ENCODE results near the gene EFCC1. TPM values are rescaled to one million over a fixed set of nuclear protein-coding genes. Genes with fewer than 3 reads are reported as not detected.

Gene EFCC1
- polyA plus RNA-seq, 2 of the 4 experiments (the other 2 are of a cell fraction): 0.04 TPM; not detected in 1

DNA sequence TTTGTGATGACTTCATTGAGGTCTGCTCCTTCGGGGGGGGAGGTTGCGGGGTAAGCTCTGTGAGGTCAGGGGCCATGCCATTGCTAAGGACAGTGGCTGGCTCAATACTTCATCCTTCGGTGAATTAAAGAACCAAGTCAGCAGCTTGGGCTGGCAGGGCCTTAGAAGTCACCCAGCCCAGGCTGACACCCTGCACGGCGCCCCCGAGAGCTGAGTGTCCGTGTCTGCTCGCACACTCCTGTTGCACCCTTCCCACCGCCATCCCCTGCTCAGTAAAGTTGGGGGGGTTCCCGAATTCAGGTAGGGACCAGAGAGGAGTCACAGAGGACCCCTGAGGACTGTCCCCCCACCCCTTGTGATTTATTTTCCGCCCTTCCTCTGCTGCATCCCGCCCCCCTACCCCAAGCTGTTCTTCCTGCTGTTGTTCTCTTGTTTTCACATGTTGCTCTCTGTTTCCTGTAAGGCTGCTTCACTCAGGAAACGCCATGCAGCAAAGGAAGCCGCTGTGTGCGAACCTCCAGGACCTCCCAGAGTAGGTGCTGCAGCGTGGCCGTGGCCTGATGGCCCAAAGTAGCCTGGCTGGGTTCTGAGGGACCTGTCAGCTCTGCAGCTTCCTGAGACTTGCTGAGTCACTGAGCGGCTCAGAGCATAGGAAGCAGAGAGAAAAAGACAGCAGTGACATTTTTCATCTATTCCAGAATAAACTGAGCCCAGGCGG, 14.4 kb downstream of the EFCC1 start:
- H3K4me2 ChIP-seq: 0 out of 3 replicates have a peak overlapping the region, but pooled peaks have one; percentile 14
- WGBS (ENCODE audit: missing lambda C conversion rate): 83% methylated on average over 17 of the region's 19 CpGs
- POLR2A ChIA-PET: no interaction called here
- H3K4me3 ChIP-seq: no peak overlapping the region
- peaks cover 10% of the 10 kb centered on the region for H3K4me1 ChIP-seq
- DNase-seq (ENCODE audit: low read depth in 1 of 2, low spot score in 1 of 2) (no peak), ATAC-seq (no peak), FAIRE-seq (no peak)
- H3K27ac ChIP-seq: peak overlapping the region; percentile 56 to 75
- H3K9me3 ChIP-seq: no peaks in the 10 kb centered on the region
- CTCF ChIA-PET: interaction anchor here (0.7 to 2.8 kb wide), 7 partner anchors 9 to 45 kb away, joined by 3 to 18 read pairs (median 7); no protein-coding TSS in a partner anchor
- TF ChIP-seq, protein P1, sequence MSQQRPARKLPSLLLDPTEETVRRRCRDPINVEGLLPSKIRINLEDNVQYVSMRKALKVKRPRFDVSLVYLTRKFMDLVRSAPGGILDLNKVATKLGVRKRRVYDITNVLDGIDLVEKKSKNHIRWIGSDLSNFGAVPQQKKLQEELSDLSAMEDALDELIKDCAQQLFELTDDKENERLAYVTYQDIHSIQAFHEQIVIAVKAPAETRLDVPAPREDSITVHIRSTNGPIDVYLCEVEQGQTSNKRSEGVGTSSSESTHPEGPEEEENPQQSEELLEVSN (IDR thresholded peaks at IDR 0.05; ENCODE audit: borderline replicate concordance, low read depth): no peak
- TF ChIP-seq ZSCAN20 (CRISPR knock-in tag; IDR thresholded peaks at IDR 0.05) (no peak), ZNF302 (CRISPR knock-in tag; IDR thresholded peaks at IDR 0.05) (no peak)
- TF ChIP-seq, protein P2, sequence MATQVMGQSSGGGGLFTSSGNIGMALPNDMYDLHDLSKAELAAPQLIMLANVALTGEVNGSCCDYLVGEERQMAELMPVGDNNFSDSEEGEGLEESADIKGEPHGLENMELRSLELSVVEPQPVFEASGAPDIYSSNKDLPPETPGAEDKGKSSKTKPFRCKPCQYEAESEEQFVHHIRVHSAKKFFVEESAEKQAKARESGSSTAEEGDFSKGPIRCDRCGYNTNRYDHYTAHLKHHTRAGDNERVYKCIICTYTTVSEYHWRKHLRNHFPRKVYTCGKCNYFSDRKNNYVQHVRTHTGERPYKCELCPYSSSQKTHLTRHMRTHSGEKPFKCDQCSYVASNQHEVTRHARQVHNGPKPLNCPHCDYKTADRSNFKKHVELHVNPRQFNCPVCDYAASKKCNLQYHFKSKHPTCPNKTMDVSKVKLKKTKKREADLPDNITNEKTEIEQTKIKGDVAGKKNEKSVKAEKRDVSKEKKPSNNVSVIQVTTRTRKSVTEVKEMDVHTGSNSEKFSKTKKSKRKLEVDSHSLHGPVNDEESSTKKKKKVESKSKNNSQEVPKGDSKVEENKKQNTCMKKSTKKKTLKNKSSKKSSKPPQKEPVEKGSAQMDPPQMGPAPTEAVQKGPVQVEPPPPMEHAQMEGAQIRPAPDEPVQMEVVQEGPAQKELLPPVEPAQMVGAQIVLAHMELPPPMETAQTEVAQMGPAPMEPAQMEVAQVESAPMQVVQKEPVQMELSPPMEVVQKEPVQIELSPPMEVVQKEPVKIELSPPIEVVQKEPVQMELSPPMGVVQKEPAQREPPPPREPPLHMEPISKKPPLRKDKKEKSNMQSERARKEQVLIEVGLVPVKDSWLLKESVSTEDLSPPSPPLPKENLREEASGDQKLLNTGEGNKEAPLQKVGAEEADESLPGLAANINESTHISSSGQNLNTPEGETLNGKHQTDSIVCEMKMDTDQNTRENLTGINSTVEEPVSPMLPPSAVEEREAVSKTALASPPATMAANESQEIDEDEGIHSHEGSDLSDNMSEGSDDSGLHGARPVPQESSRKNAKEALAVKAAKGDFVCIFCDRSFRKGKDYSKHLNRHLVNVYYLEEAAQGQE (IDR thresholded peaks at IDR 0.05): no peak

DNA sequence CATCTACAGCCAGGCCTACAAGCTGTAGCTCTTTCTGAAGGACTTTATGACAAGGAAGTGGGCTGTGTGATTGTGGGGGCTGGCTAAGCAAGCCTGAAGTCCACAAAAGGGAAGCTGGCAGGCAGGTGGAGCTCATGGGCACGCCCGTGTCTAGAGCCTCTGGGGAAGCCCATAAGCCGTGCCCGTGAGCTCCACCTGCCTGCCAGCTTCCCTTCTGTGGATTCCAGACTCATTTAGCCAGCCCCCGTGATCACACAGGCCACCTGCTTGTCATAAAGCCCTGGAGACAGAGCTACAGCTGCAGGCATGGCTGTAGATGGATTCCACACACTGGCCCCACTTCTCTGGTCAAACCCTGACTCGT, 15.2 kb downstream of the EFCC1 start:
- Histone ChIP-seq H3K27ac (peak overlapping the region; percentile 56 to 75), H3K9me3 (no peaks in the 10 kb centered on the region), H3K4me2 (no peak overlapping the region), H3K4me1 (peaks cover 16% of the 10 kb centered on the region), H3K4me3 (no peak overlapping the region)
- DNase-seq (ENCODE audit: low read depth in 1 of 2, low spot score in 1 of 2): no peak
- TF ChIP-seq HEYL (CRISPR knock-in tag; IDR thresholded peaks at IDR 0.05) (no peak), NFE2L2 (conservative IDR thresholded peaks at IDR 0.05; ENCODE audit: low read length) (no peak)
- ChIA-PET CTCF (interaction anchor here (1.0 to 2.8 kb wide), 5 partner anchors 9 to 46 kb away, joined by 3 to 18 read pairs (median 8); no protein-coding TSS in a partner anchor), POLR2A (no interaction called here)
- peak in 1 of 2 experiments; percentile 48; a peak in 2 of 6 replicates for ATAC-seq
- WGBS (ENCODE audit: missing lambda C conversion rate): 91% methylated on average over 1 of the region's 6 CpGs
- no peak for FAIRE-seq

DNA sequence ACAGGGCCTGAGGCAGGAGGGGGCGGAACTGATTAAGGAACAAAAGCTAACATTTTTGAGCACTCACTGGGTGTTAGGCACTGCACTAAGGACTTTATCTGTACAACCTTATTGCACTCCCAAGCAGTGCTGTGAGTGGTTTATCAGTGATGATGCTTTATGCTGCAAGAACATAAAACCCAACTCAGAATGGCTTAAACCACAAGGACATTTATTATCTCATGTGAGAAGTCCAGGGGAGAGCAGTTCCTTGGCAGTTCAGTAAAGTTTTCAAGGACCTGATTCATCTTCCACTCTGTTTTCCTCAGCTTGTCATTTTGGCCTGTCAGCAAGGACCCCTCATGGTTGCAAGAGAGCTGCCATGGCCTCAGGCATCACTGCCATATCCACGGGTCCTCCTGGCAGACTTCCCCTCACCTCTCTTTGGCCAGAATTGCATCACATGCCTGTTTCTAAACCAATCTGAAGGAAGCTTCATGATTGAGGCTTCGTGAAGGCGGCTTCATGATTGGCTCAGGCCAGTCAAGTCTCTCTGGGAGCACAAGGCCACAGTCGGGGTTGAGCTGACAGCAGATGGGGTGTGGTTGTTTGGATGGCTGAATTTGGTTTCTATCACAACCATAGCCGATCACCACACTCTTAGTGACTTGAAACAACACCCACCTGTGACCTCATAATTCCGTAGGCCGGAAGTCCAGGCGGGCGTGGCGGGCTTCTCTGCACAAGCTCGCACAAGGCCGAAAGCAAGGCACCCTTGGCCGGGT, 15.8 kb downstream of the EFCC1 start:
- ChIA-PET POLR2A (no interaction called here), CTCF (interaction anchor here (0.7 to 2.8 kb wide), 7 partner anchors 9 to 408 kb away, joined by 3 to 18 read pairs (median 5); no protein-coding TSS in a partner anchor)
- DNase-seq (ENCODE audit: low read depth in 1 of 2, low spot score in 1 of 2): no peak
- Histone ChIP-seq H3K9me3 (no peaks in the 10 kb centered on the region), H3K27ac (peak overlapping the region in 1 of 2 experiments; percentile 75; a peak in 2 of 6 replicates), H3K4me1 (peaks cover 16% of the 10 kb centered on the region), H3K4me3 (no peak overlapping the region), H3K4me2 (no peak overlapping the region)
- no peak for ATAC-seq
- WGBS (ENCODE audit: missing lambda C conversion rate): 87% methylated on average over 14 of the region's 14 CpGs
- FAIRE-seq: no peak
- no peak for TF ChIP-seq TFCP2L1 (CRISPR knock-in tag; IDR thresholded peaks at IDR 0.05)
- TF ChIP-seq SMC3 (IDR thresholded peaks at IDR 0.05): no peak
- no peak for TF ChIP-seq RAD21 (conservative IDR thresholded peaks at IDR 0.05 in 1 of 2, IDR thresholded peaks at IDR 0.05 in 1 of 2)
- TF ChIP-seq, protein P3, sequence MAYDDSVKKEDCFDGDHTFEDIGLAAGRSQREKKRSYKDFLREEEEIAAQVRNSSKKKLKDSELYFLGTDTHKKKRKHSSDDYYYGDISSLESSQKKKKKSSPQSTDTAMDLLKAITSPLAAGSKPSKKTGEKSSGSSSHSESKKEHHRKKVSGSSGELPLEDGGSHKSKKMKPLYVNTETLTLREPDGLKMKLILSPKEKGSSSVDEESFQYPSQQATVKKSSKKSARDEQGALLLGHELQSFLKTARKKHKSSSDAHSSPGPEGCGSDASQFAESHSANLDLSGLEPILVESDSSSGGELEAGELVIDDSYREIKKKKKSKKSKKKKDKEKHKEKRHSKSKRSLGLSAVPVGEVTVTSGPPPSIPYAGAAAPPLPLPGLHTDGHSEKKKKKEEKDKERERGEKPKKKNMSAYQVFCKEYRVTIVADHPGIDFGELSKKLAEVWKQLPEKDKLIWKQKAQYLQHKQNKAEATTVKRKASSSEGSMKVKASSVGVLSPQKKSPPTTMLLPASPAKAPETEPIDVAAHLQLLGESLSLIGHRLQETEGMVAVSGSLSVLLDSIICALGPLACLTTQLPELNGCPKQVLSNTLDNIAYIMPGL (CRISPR knock-in tag; IDR thresholded peaks at IDR 0.05; ENCODE audit: borderline replicate concordance): no peak
